Fibroblast of mammary gland (primary cell): ENCODE results near the gene GRK3.
A peak's percentile ranks its signal among the peaks of the same experiment; 100 is the strongest.

ENCODE experiments used
- DNase-seq: peaks from one replicate; pipeline ENCODE4 v3.0.0-alpha.2; 2010; ENCODE audit warnings: low read depth
- H3K4me3 ChIP-seq: 2 replicates; pipeline ENCODE4 v1.5.1; 2011; ENCODE audit warnings: low read depth, mild to moderate bottlenecking, low read length, moderate library complexity; ENCODE audit not compliant: control insufficient read depth
- TF ChIP-seq, protein P1 (sequence below): conservative IDR thresholded peaks from 2 replicates; pipeline ENCODE4 v1.5.1; 2011; ENCODE audit warnings: low read depth, low read length, inconsistent platforms; ENCODE audit not compliant: control insufficient read depth, insufficient read depth

The GRK3 gene

DNA sequence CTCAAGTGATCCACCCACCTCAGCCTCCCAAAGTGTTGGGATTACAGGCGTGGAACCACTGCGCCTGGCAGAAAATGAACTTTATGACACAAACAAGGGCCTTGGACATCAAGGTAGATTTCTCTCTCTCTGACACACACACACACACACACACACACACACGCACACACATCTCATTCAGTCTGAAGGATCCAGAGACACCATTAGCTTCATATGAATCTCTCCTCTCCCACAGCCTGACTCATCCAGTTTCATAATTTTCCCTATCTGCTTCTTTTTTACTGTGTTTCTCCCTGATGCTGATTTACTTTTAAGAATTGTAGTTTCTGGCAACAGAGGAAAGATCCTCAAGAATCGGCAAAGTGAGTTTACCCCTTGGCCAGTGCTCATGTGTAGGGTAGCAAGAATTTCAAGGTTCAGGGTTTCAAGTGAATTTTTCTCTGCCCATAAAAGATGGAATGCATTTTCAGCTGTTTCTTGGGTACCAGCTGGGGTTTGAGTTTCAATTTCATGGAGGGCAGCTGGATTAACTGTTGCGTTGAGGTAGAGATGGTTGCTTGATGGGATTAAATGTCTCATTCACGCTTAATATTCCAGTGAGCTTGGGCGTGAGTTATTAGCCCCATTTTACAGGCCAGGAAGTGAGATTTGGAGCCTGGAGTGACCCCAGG, 181.0 kb downstream of the GRK3 start:
- H3K4me3 ChIP-seq, result no peak overlapping the region
- DNase-seq, result peak; percentile 86
- TF ChIP-seq, protein P1, sequence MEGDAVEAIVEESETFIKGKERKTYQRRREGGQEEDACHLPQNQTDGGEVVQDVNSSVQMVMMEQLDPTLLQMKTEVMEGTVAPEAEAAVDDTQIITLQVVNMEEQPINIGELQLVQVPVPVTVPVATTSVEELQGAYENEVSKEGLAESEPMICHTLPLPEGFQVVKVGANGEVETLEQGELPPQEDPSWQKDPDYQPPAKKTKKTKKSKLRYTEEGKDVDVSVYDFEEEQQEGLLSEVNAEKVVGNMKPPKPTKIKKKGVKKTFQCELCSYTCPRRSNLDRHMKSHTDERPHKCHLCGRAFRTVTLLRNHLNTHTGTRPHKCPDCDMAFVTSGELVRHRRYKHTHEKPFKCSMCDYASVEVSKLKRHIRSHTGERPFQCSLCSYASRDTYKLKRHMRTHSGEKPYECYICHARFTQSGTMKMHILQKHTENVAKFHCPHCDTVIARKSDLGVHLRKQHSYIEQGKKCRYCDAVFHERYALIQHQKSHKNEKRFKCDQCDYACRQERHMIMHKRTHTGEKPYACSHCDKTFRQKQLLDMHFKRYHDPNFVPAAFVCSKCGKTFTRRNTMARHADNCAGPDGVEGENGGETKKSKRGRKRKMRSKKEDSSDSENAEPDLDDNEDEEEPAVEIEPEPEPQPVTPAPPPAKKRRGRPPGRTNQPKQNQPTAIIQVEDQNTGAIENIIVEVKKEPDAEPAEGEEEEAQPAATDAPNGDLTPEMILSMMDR, result no peak

DNA sequence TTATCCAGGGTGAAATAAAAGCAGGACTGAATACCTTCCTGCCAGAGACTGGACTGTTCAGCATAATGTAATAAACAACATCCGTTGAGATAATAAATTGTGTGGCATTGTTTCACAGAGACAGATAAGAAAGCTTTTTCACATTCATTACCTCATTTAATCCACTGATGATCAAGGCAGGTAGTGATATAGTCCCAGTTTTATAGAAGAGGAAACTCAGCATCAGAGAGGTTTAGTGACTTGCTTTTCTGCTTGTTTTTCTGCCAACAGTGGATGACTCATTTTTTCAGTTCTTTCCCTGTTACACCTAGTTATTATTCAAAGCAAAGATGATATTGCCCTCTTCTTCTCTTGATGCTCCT, 181.5 kb downstream of the GRK3 start:
- H3K4me3 ChIP-seq, result no peak overlapping the region
- peak; percentile 82 for DNase-seq
- TF ChIP-seq, protein P1, result no peak

- TF ChIP-seq, protein P1, result no peak
- DNase-seq, result peak; percentile 99
- H3K4me3 ChIP-seq, result no peak overlapping the region
Observed at GRCh38 chr22:25747245-25747944, 182.9 kb downstream of the GRK3 start.

- DNase-seq, result no peak
- TF ChIP-seq, protein P1, result no peak
- H3K4me3 ChIP-seq, result no peak overlapping the region
Observed at GRCh38 chr22:25748140-25748539, 183.7 kb downstream of the GRK3 start.

- no peak overlapping the region for H3K4me3 ChIP-seq
- TF ChIP-seq, protein P1, result no peak
- DNase-seq, result no peak
Observed at GRCh38 chr22:25748704-25749103, 184.2 kb downstream of the GRK3 start.

GRCh38 chr22:25749420-25750169, 185.1 kb downstream of the GRK3 start:
- DNase-seq, result no peak
- TF ChIP-seq, protein P1, result no peak
- no peak overlapping the region for H3K4me3 ChIP-seq
